HepG2 (cell line): ENCODE data around the gene CCDC175. TPM values are rescaled to one million over a fixed set of nuclear protein-coding genes. Genes with fewer than 3 reads are reported as not detected.

Experiments used
- BRCA1 ChIP-seq: sonication (generic); formaldehyde crosslinking; IDR thresholded peaks from 2 replicates; pipeline ENCODE4 v1.4.0; 2020; ENCODE audit warnings: missing genetic modification reagents
- CHD2 ChIP-seq: IDR thresholded peaks from 2 replicates; pipeline ENCODE4 v1.6.1; 2011; ENCODE audit warnings: low read depth, low read length, improper control_type of control experiment
- EZH2 ChIP-seq: conservative IDR thresholded peaks from 2 replicates; pipeline ENCODE4 v1.6.1; 2012; ENCODE audit warnings: mild to moderate bottlenecking, low read depth, low read length, moderate library complexity
- HNRNPLL ChIP-seq: fragments of 200-400 bp; formaldehyde crosslinking; IDR thresholded peaks from 2 replicates; pipeline ENCODE4 v1.6.1; 2017; ENCODE audit warnings: mild to moderate bottlenecking, low read depth, low read length; ENCODE audit not compliant: poor library complexity, severe bottlenecking
- PLRG1 ChIP-seq: fragments of 450-650 bp; conservative IDR thresholded peaks from 2 replicates; pipeline ENCODE4 v1.6.1; 2016
- RFX3 ChIP-seq: IDR thresholded peaks from 2 replicates; pipeline ENCODE4 v1.6.1; 2016; ENCODE audit warnings: missing biosample characterization, missing genetic modification reagents
- SOX6 ChIP-seq, 2 experiments: fragments of 450-650 bp in 1 of 2; sonication (generic) in 1 of 2; formaldehyde crosslinking in 1 of 2; IDR thresholded peaks; 2 replicates each; pipeline versions ENCODE4 v1.4.0 to v1.6.1; 2017 to 2020; ENCODE audit warnings: antibody characterized with exemption in 1 of 2, mild to moderate bottlenecking in 1 of 2, missing genetic modification reagents in 1 of 2
- ZBTB21 ChIP-seq: sonication (generic); formaldehyde crosslinking; IDR thresholded peaks from 2 replicates; pipeline ENCODE4 v1.4.0; 2020; ENCODE audit warnings: missing genetic modification reagents
- ZFYVE20 ChIP-seq: sonication (generic); formaldehyde crosslinking; IDR thresholded peaks from 2 replicates; pipeline ENCODE4 v1.8.0; 2023; ENCODE audit warnings: low read depth, mild to moderate bottlenecking, moderate library complexity, missing genetic modification reagents, borderline replicate concordance
- ZSCAN21 ChIP-seq: sonication (generic); formaldehyde crosslinking; IDR thresholded peaks from 2 replicates; pipeline ENCODE4 v1.8.0; 2022; ENCODE audit warnings: mild to moderate bottlenecking, missing genetic modification reagents, moderate library complexity, borderline replicate concordance
- ZSCAN9 ChIP-seq: IDR thresholded peaks from 2 replicates; pipeline ENCODE4 v1.6.1; 2016; ENCODE audit warnings: borderline replicate concordance
- polyA plus RNA-seq, 8 experiments: library from polyadenylated mRNA; depleted of rRNA in 3 of 8; stranded (reverse) in 7 of 8; unstranded in 1 of 8; fragments of >200 nt; fragmentation: Illumina TruSeq in 4 of 8; extraction: Trizol in 4 of 8; gene quantifications; 2 replicates each; pipeline versions ENCODE4 v1.2.1 to v1.2.3, GENCODE V29; 2011 to 2016; ENCODE audit warnings: low read depth in 4 of 8, missing spikeins in 1 of 8, mixed read lengths in 1 of 8; ENCODE audit not compliant: insufficient read depth in 1 of 8
- total RNA-seq, 5 experiments: library from RNA; depleted of rRNA; stranded (reverse); fragments of >200 nt; fragmentation: Illumina TruSeq; extraction: Trizol; gene quantifications; 2 replicates each; pipeline ENCODE4 v1.2.3, GENCODE V29; 2016; ENCODE audit warnings: low read depth in 1 of 5
- TF ChIP-seq, protein P1 (sequence below): sonication (generic); formaldehyde crosslinking; IDR thresholded peaks from 2 replicates; pipeline ENCODE4 v1.9.0; 2021; ENCODE audit warnings: mild to moderate bottlenecking, missing genetic modification reagents
- TF ChIP-seq, protein P2 (sequence below): IDR thresholded peaks from 2 replicates; pipeline ENCODE4 v1.6.1; 2016; ENCODE audit warnings: missing genetic modification reagents, missing compliant biosample characterization
- TF ChIP-seq, protein P3 (sequence below): sonication (generic); formaldehyde crosslinking; IDR thresholded peaks from one replicate; pipeline ENCODE4 v1.5.1; 2020; ENCODE audit warnings: mild to moderate bottlenecking, missing genetic modification reagents; ENCODE audit errors: not compliant biosample characterization

Gene CCDC175
- total and polyA plus RNA-seq, 2 of the 13 experiments (the other 11 are each of a cell fraction or from before 2014, with no cell fraction given), result not detected

- TF ChIP-seq, protein P1, sequence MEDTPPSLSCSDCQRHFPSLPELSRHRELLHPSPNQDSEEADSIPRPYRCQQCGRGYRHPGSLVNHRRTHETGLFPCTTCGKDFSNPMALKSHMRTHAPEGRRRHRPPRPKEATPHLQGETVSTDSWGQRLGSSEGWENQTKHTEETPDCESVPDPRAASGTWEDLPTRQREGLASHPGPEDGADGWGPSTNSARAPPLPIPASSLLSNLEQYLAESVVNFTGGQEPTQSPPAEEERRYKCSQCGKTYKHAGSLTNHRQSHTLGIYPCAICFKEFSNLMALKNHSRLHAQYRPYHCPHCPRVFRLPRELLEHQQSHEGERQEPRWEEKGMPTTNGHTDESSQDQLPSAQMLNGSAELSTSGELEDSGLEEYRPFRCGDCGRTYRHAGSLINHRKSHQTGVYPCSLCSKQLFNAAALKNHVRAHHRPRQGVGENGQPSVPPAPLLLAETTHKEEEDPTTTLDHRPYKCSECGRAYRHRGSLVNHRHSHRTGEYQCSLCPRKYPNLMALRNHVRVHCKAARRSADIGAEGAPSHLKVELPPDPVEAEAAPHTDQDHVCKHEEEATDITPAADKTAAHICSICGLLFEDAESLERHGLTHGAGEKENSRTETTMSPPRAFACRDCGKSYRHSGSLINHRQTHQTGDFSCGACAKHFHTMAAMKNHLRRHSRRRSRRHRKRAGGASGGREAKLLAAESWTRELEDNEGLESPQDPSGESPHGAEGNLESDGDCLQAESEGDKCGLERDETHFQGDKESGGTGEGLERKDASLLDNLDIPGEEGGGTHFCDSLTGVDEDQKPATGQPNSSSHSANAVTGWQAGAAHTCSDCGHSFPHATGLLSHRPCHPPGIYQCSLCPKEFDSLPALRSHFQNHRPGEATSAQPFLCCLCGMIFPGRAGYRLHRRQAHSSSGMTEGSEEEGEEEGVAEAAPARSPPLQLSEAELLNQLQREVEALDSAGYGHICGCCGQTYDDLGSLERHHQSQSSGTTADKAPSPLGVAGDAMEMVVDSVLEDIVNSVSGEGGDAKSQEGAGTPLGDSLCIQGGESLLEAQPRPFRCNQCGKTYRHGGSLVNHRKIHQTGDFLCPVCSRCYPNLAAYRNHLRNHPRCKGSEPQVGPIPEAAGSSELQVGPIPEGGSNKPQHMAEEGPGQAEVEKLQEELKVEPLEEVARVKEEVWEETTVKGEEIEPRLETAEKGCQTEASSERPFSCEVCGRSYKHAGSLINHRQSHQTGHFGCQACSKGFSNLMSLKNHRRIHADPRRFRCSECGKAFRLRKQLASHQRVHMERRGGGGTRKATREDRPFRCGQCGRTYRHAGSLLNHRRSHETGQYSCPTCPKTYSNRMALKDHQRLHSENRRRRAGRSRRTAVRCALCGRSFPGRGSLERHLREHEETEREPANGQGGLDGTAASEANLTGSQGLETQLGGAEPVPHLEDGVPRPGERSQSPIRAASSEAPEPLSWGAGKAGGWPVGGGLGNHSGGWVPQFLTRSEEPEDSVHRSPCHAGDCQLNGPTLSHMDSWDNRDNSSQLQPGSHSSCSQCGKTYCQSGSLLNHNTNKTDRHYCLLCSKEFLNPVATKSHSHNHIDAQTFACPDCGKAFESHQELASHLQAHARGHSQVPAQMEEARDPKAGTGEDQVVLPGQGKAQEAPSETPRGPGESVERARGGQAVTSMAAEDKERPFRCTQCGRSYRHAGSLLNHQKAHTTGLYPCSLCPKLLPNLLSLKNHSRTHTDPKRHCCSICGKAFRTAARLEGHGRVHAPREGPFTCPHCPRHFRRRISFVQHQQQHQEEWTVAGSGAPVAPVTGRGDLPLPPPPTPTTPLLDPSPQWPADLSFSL (CRISPR knock-in tag), result no peak
- peak; percentile 59 for TF ChIP-seq HNRNPLL
- TF ChIP-seq BRCA1, result no peak
- no peak for TF ChIP-seq CHD2
- no peak for TF ChIP-seq EZH2
- peak; percentile 14; the same call in 1 of the 2 replicates for TF ChIP-seq ZSCAN21 (CRISPR knock-in tag)
- no peak for TF ChIP-seq ZBTB21
- no peak for TF ChIP-seq ZFYVE20 (CRISPR knock-in tag)
- TF ChIP-seq, protein P2, sequence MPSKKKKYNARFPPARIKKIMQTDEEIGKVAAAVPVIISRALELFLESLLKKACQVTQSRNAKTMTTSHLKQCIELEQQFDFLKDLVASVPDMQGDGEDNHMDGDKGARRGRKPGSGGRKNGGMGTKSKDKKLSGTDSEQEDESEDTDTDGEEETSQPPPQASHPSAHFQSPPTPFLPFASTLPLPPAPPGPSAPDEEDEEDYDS (CRISPR knock-in tag), result no peak
- no peak for TF ChIP-seq ZSCAN9 (CRISPR knock-in tag)
- TF ChIP-seq, protein P3, sequence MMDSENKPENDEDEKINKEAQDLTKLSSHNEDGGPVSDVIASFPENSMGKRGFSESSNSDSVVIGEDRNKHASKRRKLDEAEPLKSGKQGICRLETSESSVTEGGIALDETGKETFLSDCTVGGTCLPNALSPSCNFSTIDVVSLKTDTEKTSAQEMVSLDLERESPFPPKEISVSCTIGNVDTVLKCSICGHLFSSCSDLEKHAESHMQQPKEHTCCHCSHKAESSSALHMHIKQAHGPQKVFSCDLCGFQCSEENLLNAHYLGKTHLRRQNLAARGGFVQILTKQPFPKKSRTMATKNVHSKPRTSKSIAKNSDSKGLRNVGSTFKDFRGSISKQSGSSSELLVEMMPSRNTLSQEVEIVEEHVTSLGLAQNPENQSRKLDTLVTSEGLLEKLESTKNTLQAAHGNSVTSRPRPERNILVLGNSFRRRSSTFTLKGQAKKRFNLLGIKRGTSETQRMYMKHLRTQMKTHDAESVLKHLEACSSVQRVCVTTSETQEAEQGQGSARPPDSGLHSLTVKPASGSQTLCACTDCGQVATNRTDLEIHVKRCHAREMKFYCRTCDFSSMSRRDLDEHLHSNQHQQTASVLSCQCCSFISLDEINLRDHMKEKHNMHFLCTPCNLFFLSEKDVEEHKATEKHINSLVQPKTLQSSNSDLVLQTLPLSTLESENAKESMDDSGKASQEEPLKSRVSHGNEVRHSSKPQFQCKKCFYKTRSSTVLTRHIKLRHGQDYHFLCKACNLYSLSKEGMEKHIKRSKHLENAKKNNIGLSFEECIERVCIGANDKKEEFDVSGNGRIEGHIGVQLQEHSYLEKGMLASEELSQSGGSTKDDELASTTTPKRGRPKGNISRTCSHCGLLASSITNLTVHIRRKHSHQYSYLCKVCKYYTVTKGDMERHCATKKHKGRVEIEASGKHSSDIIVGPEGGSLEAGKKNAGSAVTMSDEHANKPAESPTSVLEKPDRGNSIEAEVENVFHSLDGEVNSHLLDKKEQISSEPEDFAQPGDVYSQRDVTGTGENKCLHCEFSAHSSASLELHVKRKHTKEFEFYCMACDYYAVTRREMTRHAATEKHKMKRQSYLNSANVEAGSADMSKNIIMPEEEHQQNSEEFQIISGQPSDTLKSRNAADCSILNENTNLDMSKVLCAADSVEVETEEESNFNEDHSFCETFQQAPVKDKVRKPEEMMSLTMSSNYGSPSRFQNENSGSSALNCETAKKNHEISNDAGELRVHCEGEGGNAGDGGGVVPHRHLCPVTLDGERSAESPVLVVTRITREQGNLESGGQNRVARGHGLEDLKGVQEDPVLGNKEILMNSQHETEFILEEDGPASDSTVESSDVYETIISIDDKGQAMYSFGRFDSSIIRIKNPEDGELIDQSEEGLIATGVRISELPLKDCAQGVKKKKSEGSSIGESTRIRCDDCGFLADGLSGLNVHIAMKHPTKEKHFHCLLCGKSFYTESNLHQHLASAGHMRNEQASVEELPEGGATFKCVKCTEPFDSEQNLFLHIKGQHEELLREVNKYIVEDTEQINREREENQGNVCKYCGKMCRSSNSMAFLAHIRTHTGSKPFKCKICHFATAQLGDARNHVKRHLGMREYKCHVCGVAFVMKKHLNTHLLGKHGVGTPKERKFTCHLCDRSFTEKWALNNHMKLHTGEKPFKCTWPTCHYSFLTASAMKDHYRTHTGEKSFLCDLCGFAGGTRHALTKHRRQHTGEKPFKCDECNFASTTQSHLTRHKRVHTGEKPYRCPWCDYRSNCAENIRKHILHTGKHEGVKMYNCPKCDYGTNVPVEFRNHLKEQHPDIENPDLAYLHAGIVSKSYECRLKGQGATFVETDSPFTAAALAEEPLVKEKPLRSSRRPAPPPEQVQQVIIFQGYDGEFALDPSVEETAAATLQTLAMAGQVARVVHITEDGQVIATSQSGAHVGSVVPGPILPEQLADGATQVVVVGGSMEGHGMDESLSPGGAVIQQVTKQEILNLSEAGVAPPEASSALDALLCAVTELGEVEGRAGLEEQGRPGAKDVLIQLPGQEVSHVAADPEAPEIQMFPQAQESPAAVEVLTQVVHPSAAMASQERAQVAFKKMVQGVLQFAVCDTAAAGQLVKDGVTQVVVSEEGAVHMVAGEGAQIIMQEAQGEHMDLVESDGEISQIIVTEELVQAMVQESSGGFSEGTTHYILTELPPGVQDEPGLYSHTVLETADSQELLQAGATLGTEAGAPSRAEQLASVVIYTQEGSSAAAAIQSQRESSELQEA (CRISPR knock-in tag), result no peak
- no peak for TF ChIP-seq SOX6 (IDR thresholded peaks at IDR 0.05)
- no peak for TF ChIP-seq SOX6 (CRISPR knock-in tag; IDR thresholded peaks at IDR 0.05)
- TF ChIP-seq RFX3, result no peak
- TF ChIP-seq PLRG1, result no peak
Measured at GRCh38 chr14:59464486-59465315, 111.9 kb downstream of the CCDC175 start (continued).
